NOMO-1 treated with DMSO at 0.1 percent for 48 hours (cell line): ENCODE data around the gene MCIDAS.

Experiments used
- DNase-seq: peaks from one replicate; lab custom pipeline; 2025; ENCODE audit not compliant: unreplicated experiment; lab: John Stamatoyannopoulos, UW

The MCIDAS gene

GRCh38 chr5:55171471-55171870, 55.6 kb downstream of the MCIDAS start:
- no peak for DNase-seq
